GM18873 (cell line): ENCODE data around the gene PTPRD.
"Not testable (repeated sequence)": the region's sequence is repeated elsewhere in the genome, so short reads cannot be mapped to it uniquely, and the experiment has no call there.

Experiments
- ATAC-seq: cut with Tn5 transposase; IDR thresholded peaks from one replicate; pipeline ENCODE4 v1.9.1; 2021; ENCODE audit warnings: mild to moderate bottlenecking, moderate library complexity, moderate number of reproducible peaks; ENCODE audit not compliant: unreplicated experiment, low FRiP score

The PTPRD gene

GRCh38 chr9:9998491-9999287, 614.1 kb downstream of the PTPRD start:
- no peak for ATAC-seq

GRCh38 chr9:9997585-9997984, 615.2 kb downstream of the PTPRD start:
- ATAC-seq, result no peak

GRCh38 chr9:9996259-9996658, 616.5 kb downstream of the PTPRD start:
- no peak for ATAC-seq

- no peak for ATAC-seq
Measured at GRCh38 chr9:9992936-9993335, 619.9 kb downstream of the PTPRD start.

GRCh38 chr9:9973062-9973461, 639.7 kb downstream of the PTPRD start:
- no peak for ATAC-seq

- no peak for ATAC-seq
Measured at GRCh38 chr9:9970514-9970913, 642.3 kb downstream of the PTPRD start.

GRCh38 chr9:9963841-9964240, 649.0 kb downstream of the PTPRD start:
- no peak for ATAC-seq

- no peak for ATAC-seq
Measured at GRCh38 chr9:9961934-9962333, 650.9 kb downstream of the PTPRD start.

- ATAC-seq, result no peak
Measured at GRCh38 chr9:9961487-9961886, 651.3 kb downstream of the PTPRD start.

GRCh38 chr9:9951556-9952160, 661.1 kb downstream of the PTPRD start:
- ATAC-seq, result no peak

GRCh38 chr9:9950813-9951212, 662.0 kb downstream of the PTPRD start:
- no peak for ATAC-seq

- ATAC-seq, result no peak
Measured at GRCh38 chr9:9949978-9950377, 662.8 kb downstream of the PTPRD start.

GRCh38 chr9:9949368-9949767, 663.4 kb downstream of the PTPRD start:
- ATAC-seq, result no peak

GRCh38 chr9:9945966-9946365, 666.8 kb downstream of the PTPRD start:
- ATAC-seq, result no peak

- ATAC-seq, result peak; percentile 69
Measured at GRCh38 chr9:9942764-9943424, 669.9 kb downstream of the PTPRD start.

- no peak for ATAC-seq
Measured at GRCh38 chr9:9938432-9938831, 674.4 kb downstream of the PTPRD start.

- ATAC-seq, result not testable (repeated sequence)
Measured at GRCh38 chr9:9931464-9931863, 681.3 kb downstream of the PTPRD start.

GRCh38 chr9:9924376-9924775, 688.4 kb downstream of the PTPRD start:
- no peak for ATAC-seq

GRCh38 chr9:9921805-9922204, 691.0 kb downstream of the PTPRD start:
- no peak for ATAC-seq

- ATAC-seq, result no peak
Measured at GRCh38 chr9:9920425-9921060, 692.3 kb downstream of the PTPRD start.

GRCh38 chr9:9919174-9919775, 693.5 kb downstream of the PTPRD start:
- ATAC-seq, result no peak
